HEK293 (cell line): ENCODE results near the gene ATP13A4.

ENCODE experiments used
- CTCF ChIA-PET: fragments of 350-600 bp; formaldehyde crosslinking; extraction: SDS; loops from one replicate; lab custom pipeline; 2021; ENCODE audit warnings: antibody characterized with exemption; lab: Yijun Ruan, JAX
- POLR2A ChIA-PET: fragments of 300-600 bp; formaldehyde crosslinking; extraction: SDS; loops from one replicate; lab custom pipeline; 2020; ENCODE audit warnings: antibody characterized with exemption, inconsistent platforms; lab: Yijun Ruan, JAX
- H3K27ac ChIP-seq: fragments of 200-500 bp; sonication (Bioruptor generic); 2 replicates; pipeline ENCODE4 v1.5.1; 2014; ENCODE audit warnings: low read depth, low read length, control low read depth, inconsistent platforms; ENCODE audit errors: extremely low read depth
- H3K36me3 ChIP-seq, 2 experiments: fragments of 200-500 bp in 1 of 2; sonication (Bioruptor generic) in 1 of 2; 1 replicate in 1 of 2; 2 replicates in 1 of 2; pipeline ENCODE4 v1.5.1; 2014 to 2017; ENCODE audit warnings: inconsistent platforms in 2 of 2, low read length in 2 of 2; ENCODE audit not compliant: control insufficient read depth in 2 of 2, insufficient read depth in 1 of 2
- H3K4me1 ChIP-seq: fragments of 200-500 bp; sonication (Bioruptor generic); 2 replicates; pipeline ENCODE4 v1.5.1; 2014; ENCODE audit warnings: mild to moderate bottlenecking, low read length, inconsistent platforms; ENCODE audit not compliant: control insufficient read depth, insufficient read depth
- H3K4me3 ChIP-seq: 2 replicates; pipeline ENCODE4 v1.5.1; 2011; ENCODE audit warnings: low read depth, mild to moderate bottlenecking, control low read depth, low read length, moderate library complexity
- H3K9me3 ChIP-seq: fragments of 200-500 bp; sonication (Bioruptor generic); 2 replicates; pipeline ENCODE4 v1.5.1; 2014; ENCODE audit warnings: low read depth, low read length, inconsistent platforms; ENCODE audit not compliant: control insufficient read depth, insufficient read depth
- EGR2 ChIP-seq: fragments of 450-650 bp; formaldehyde crosslinking; IDR thresholded peaks from 2 replicates; pipeline ENCODE4 v1.5.1; 2016; ENCODE audit warnings: low read depth, missing biosample characterization, missing genetic modification characterization
- ELK4 ChIP-seq: IDR thresholded peaks from 2 replicates; pipeline ENCODE4 v1.6.1; 2011; ENCODE audit warnings: mild to moderate bottlenecking, low read depth, low read length, borderline replicate concordance
- GFI1B ChIP-seq: fragments of 450-650 bp; formaldehyde crosslinking; IDR thresholded peaks from 2 replicates; pipeline ENCODE4 v1.5.1; 2016; ENCODE audit warnings: missing biosample characterization, missing genetic modification characterization
- GLI2 ChIP-seq: fragments of 450-650 bp; formaldehyde crosslinking; IDR thresholded peaks from 2 replicates; pipeline ENCODE4; 2017; ENCODE audit warnings: missing biosample characterization, missing genetic modification characterization, low read depth, borderline replicate concordance
- TRIM28 ChIP-seq: IDR thresholded peaks from 2 replicates; pipeline ENCODE4 v1.6.1; 2011; ENCODE audit warnings: low read length, control low read depth, borderline replicate concordance
- WT1 ChIP-seq: fragments of 450-650 bp; formaldehyde crosslinking; IDR thresholded peaks from 2 replicates; pipeline ENCODE4 v1.5.1; 2016; ENCODE audit warnings: missing biosample characterization, missing genetic modification characterization
- YY1 ChIP-seq: fragments of 450-650 bp; formaldehyde crosslinking; IDR thresholded peaks from 2 replicates; pipeline ENCODE4 v1.5.1; 2018; ENCODE audit warnings: missing biosample characterization, missing genetic modification characterization
- ZBTB44 ChIP-seq: fragments of 450-650 bp; IDR thresholded peaks from 2 replicates; pipeline ENCODE4 v1.5.1; 2018; ENCODE audit warnings: missing biosample characterization, mild to moderate bottlenecking, missing genetic modification characterization
- ZBTB48 ChIP-seq: fragments of 450-650 bp; formaldehyde crosslinking; IDR thresholded peaks from 2 replicates; pipeline ENCODE4 v1.5.1; 2016; ENCODE audit warnings: missing biosample characterization, missing genetic modification characterization
- ZNF112 ChIP-seq: fragments of 450-650 bp; formaldehyde crosslinking; IDR thresholded peaks from 2 replicates; pipeline ENCODE4 v1.5.0; 2017; ENCODE audit warnings: missing biosample characterization, missing genetic modification characterization
- ZNF202 ChIP-seq: fragments of 450-650 bp; formaldehyde crosslinking; IDR thresholded peaks from 2 replicates; pipeline ENCODE4 v1.5.1; 2016; ENCODE audit warnings: missing biosample characterization, missing genetic modification characterization, borderline replicate concordance
- ZNF221 ChIP-seq: fragments of 450-650 bp; formaldehyde crosslinking; IDR thresholded peaks from 2 replicates; pipeline ENCODE4 v1.5.1; 2017; ENCODE audit warnings: missing biosample characterization, missing genetic modification characterization, borderline replicate concordance
- ZNF292 ChIP-seq: fragments of 450-650 bp; formaldehyde crosslinking; IDR thresholded peaks from 2 replicates; pipeline ENCODE4 v1.5.1; 2016; ENCODE audit warnings: low read depth, missing biosample characterization, missing genetic modification characterization, borderline replicate concordance
- ZNF354C ChIP-seq: fragments of 450-650 bp; formaldehyde crosslinking; IDR thresholded peaks from 2 replicates; pipeline ENCODE4 v1.5.1; 2016; ENCODE audit warnings: missing biosample characterization, missing genetic modification characterization, low read depth, borderline replicate concordance
- ZNF391 ChIP-seq: fragments of 450-650 bp; formaldehyde crosslinking; IDR thresholded peaks from 2 replicates; pipeline ENCODE4 v1.5.1; 2016; ENCODE audit warnings: low read depth, missing biosample characterization, missing genetic modification characterization, borderline replicate concordance
- ZNF530 ChIP-seq: fragments of 450-650 bp; formaldehyde crosslinking; IDR thresholded peaks from 2 replicates; pipeline ENCODE4 v1.5.1; 2016; ENCODE audit warnings: low read depth, missing biosample characterization, missing genetic modification characterization
- ZNF548 ChIP-seq: fragments of 450-650 bp; formaldehyde crosslinking; IDR thresholded peaks from 2 replicates; pipeline ENCODE4 v1.5.1; 2016; ENCODE audit warnings: missing biosample characterization, missing genetic modification characterization
- ZNF624 ChIP-seq: fragments of 450-650 bp; formaldehyde crosslinking; IDR thresholded peaks from 2 replicates; pipeline ENCODE4 v1.5.1; 2017; ENCODE audit warnings: missing biosample characterization, missing genetic modification characterization
- ZNF654 ChIP-seq: fragments of 450-650 bp; formaldehyde crosslinking; IDR thresholded peaks from 2 replicates; pipeline ENCODE4 v1.5.1; 2016; ENCODE audit warnings: low read depth, missing biosample characterization, missing genetic modification characterization
- ZNF660 ChIP-seq: fragments of 450-650 bp; IDR thresholded peaks from 2 replicates; pipeline ENCODE4 v1.5.1; 2018; ENCODE audit warnings: missing biosample characterization, mild to moderate bottlenecking, missing genetic modification characterization
- TF ChIP-seq, protein P1 (sequence below): fragments of 450-650 bp; formaldehyde crosslinking; IDR thresholded peaks from 2 replicates; pipeline ENCODE4 v1.5.1; 2016; ENCODE audit warnings: missing biosample characterization, missing genetic modification characterization
- TF ChIP-seq, protein P2 (sequence below): fragments of 450-650 bp; formaldehyde crosslinking; IDR thresholded peaks from 2 replicates; pipeline ENCODE4 v1.5.1; 2016; ENCODE audit warnings: missing biosample characterization, missing genetic modification characterization

ATP13A4 gene

GRCh38 chr3:193554811-193555210 lies at the start of gene ATP13A4:
TSS of gene ATP13A4 (minus strand) at chr3:193554895. CDS start at chr3:193554799, 96 bp downstream.
- H3K9me3 ChIP-seq, result no peaks in the 10 kb centered on the region
- CTCF ChIA-PET, result no interaction called here
- POLR2A ChIA-PET, result no interaction called here
- H3K4me3 ChIP-seq, result no peak within 1 kb of the TSS
- no peak within 1 kb of the TSS for H3K27ac ChIP-seq
- no peaks in the 10 kb centered on the region for H3K4me1 ChIP-seq
- H3K36me3 ChIP-seq, result no peaks in the 10 kb centered on the region
- TF ChIP-seq GLI2 (tag by site-specific recombination) (no peak), ZBTB48 (tag by site-specific recombination) (no peak), ZNF654 (tag by site-specific recombination) (no peak), ZNF112 (tag by site-specific recombination) (no peak), ZNF354C (tag by site-specific recombination) (no peak), ELK4 (no peak), ZNF391 (tag by site-specific recombination) (no peak), TRIM28 (no peak), GFI1B (tag by site-specific recombination) (no peak)

DNA sequence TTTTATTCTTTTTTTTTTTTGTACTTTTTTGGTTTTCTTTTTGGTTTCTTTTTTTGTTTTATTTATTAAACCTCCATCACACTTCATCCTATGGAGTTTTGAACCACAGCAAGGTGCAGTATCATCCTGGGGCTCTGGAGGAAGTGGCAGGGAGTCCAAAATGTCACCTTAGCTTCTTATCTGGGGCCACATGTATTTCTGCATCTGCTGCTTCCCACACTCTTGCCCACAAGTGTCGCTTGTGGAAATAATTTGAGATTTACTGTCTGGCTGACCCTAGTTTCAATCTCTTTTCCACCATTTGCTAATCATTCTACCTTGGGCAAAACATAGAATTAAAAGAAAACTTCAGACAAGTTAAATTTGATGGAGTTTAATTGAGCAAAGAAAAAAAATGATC lies 44.7 kb upstream of the ATP13A4 start:
- Histone ChIP-seq H3K4me3 (no peak overlapping the region), H3K36me3 (peaks cover 0 to 31% of the 10 kb centered on the region in 2 experiments; a peak in 1 of 3 replicates), H3K27ac (no peak overlapping the region), H3K4me1 (no peaks in the 10 kb centered on the region), H3K9me3 (no peaks in the 10 kb centered on the region)
- ChIA-PET CTCF (interaction anchor here (0.7 to 1.0 kb wide), 2 partner anchors 13 to 28 kb away, joined by 3 to 5 read pairs; no protein-coding TSS in a partner anchor), POLR2A (interaction anchor here (0.6 kb wide), 1 partner anchor 26 kb away, joined by 3 read pairs; no protein-coding TSS in a partner anchor)
- TF ChIP-seq ZNF660 (no peak), ZNF624 (no peak), ZNF202 (tag by site-specific recombination) (no peak), EGR2 (tag by site-specific recombination) (no peak), ZNF292 (tag by site-specific recombination) (no peak), ZNF530 (tag by site-specific recombination) (no peak), ZNF221 (tag by site-specific recombination) (no peak)

DNA sequence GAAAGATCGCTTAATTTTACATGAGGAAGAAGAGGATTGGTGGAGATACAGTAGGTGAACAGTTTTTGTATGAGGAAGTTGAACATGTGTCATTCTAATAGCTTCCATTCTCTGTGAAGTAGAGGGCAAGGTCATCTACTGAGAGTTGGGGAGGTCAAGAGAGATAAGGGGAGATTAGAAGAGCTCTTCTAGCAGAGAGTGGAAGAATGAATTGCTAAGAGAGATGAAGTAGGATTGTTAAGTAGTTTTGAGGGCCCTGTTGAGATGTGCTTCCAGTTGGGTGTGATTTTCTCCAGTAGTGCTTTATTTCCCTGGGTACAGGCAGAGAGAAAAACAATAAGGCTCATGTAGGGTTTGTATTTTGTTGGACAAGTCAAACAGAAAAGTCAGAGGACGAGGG lies 43.5 kb upstream of the ATP13A4 start:
- CTCF ChIA-PET, result interaction anchor here (0.6 kb wide), 1 partner anchor 782 kb away, joined by 3 read pairs; no protein-coding TSS in a partner anchor
- Histone ChIP-seq H3K4me3 (no peak overlapping the region), H3K27ac (no peak overlapping the region), H3K4me1 (no peaks in the 10 kb centered on the region), H3K36me3 (peaks cover 0 to 28% of the 10 kb centered on the region in 2 experiments; a peak in 1 of 3 replicates), H3K9me3 (no peaks in the 10 kb centered on the region)
- TF ChIP-seq WT1 (tag by site-specific recombination) (no peak), YY1 (no peak), ZBTB44 (tag by site-specific recombination) (no peak), ZNF548 (no peak)
- TF ChIP-seq, protein P1, sequence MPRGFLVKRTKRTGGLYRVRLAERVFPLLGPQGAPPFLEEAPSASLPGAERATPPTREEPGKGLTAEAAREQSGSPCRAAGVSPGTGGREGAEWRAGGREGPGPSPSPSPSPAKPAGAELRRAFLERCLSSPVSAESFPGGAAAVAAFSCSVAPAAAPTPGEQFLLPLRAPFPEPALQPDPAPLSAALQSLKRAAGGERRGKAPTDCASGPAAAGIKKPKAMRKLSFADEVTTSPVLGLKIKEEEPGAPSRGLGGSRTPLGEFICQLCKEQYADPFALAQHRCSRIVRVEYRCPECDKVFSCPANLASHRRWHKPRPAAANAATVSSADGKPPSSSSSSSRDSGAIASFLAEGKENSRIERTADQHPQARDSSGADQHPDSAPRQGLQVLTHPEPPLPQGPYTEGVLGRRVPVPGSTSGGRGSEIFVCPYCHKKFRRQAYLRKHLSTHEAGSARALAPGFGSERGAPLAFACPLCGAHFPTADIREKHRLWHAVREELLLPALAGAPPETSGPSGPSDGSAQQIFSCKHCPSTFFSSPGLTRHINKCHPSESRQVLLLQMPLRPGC (tag by site-specific recombination), result no peak
- TF ChIP-seq, protein P2, sequence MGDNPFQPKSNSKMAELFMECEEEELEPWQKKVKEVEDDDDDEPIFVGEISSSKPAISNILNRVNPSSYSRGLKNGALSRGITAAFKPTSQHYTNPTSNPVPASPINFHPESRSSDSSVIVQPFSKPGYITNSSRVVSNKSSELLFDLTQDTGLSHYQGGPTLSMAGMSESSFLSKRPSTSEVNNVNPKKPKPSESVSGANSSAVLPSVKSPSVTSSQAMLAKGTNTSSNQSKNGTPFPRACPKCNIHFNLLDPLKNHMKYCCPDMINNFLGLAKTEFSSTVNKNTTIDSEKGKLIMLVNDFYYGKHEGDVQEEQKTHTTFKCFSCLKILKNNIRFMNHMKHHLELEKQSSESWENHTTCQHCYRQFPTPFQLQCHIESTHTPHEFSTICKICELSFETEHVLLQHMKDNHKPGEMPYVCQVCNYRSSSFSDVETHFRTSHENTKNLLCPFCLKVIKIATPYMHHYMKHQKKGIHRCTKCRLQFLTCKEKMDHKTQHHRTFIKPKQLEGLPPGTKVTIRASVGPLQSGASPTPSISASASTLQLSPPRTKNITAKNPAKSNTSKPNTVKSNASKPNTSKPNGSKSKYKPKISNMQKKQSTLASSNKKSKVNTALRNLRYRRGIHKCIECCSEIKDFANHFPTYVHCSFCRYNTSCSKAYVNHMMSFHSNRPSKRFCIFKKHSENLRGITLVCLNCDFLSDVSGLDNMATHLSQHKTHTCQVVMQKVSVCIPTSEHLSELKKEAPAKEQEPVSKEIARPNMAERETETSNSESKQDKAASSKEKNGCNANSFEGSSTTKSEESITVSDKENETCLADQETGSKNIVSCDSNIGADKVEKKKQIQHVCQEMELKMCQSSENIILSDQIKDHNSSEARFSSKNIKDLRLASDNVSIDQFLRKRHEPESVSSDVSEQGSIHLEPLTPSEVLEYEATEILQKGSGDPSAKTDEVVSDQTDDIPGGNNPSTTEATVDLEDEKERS, result no peak
- POLR2A ChIA-PET, result no interaction called here
